ENCODE measurements around the gene SOX6.

SOX6 gene

DNA sequence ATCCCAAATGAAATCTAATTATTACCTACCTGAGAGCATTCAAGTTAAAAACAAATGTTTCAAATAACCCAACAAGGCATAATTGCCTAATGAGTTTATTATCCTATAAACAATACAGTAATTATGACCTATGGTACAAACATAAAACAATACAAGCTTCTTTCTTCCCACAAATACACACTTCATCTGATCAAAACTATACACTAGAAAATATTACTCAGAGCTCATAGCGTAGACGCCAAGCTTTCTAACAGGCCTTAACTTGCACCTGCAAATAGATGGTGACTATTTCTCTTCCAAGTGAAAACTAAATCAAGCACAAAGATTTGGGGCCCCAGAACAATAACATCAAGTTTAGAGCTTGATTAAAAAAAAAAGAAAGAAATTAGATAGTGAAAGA, 78.1 kb downstream of the SOX6 start:
- no peaks in the 10 kb centered on the region for H3F3A ChIP-seq (ENCODE audit: insufficient read depth, low read length)

DNA sequence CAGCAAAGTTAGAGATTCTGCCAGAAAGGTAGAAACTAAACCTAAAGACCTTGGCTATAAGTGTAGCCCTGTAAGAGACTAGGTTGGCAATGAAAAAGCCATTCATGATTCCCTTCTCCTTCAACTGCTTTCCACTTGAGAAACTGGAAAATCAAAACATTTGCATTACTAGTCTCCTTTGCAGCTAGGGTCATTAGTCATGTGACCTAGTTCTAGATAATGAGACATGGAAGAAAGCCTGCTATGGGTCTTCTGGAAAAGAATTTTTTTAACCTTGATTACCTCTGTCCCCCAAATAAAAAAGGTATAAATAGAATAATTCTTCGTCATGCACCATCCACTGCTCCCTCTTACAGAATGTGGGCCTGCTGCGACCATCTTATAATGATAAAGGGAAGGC, 80.1 kb downstream of the SOX6 start:
- no peak overlapping the region for H3K4me3 ChIP-seq (ENCODE audit: low read length)
- H3K9me2 ChIP-seq (replicated peaks; ENCODE audit: insufficient read depth, low read length) = no peaks in the 10 kb centered on the region
- H2AFZ ChIP-seq (ENCODE audit: low read length) = no peak overlapping the region
- no peaks in the 10 kb centered on the region for H3K79me2 ChIP-seq (ENCODE audit: low read length)
- no peaks in the 10 kb centered on the region for H4K20me1 ChIP-seq (ENCODE audit: insufficient read depth, low read length)
- H3F3A ChIP-seq (ENCODE audit: insufficient read depth, low read length) = no peaks in the 10 kb centered on the region
- no peaks in the 10 kb centered on the region for H3K27me3 ChIP-seq (replicated peaks; ENCODE audit: insufficient read depth, low read length)
- TF ChIP-seq EZH2 (optimal IDR thresholded peaks at IDR 0.05; ENCODE audit: low read depth, low read length) (no peak), EZH2phosphoT487 (IDR thresholded peaks at IDR 0.05; ENCODE audit: low read length) (no peak)
- TF ChIP-seq, protein P1, sequence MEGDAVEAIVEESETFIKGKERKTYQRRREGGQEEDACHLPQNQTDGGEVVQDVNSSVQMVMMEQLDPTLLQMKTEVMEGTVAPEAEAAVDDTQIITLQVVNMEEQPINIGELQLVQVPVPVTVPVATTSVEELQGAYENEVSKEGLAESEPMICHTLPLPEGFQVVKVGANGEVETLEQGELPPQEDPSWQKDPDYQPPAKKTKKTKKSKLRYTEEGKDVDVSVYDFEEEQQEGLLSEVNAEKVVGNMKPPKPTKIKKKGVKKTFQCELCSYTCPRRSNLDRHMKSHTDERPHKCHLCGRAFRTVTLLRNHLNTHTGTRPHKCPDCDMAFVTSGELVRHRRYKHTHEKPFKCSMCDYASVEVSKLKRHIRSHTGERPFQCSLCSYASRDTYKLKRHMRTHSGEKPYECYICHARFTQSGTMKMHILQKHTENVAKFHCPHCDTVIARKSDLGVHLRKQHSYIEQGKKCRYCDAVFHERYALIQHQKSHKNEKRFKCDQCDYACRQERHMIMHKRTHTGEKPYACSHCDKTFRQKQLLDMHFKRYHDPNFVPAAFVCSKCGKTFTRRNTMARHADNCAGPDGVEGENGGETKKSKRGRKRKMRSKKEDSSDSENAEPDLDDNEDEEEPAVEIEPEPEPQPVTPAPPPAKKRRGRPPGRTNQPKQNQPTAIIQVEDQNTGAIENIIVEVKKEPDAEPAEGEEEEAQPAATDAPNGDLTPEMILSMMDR (IDR thresholded peaks at IDR 0.05; ENCODE audit: low read length) = no peak
- no peaks in the 10 kb centered on the region for H3K4me1 ChIP-seq (ENCODE audit: low read length)
- no peaks in the 10 kb centered on the region for H3K9me3 ChIP-seq (replicated peaks; ENCODE audit: insufficient read depth, low read length)
- DNase-seq = no peak
- no peak overlapping the region for H3K9ac ChIP-seq (ENCODE audit: low read length)
- H3K36me3 ChIP-seq (replicated peaks; ENCODE audit: insufficient read depth, low read length) = no peaks in the 10 kb centered on the region
- no peak overlapping the region for H3K27ac ChIP-seq (ENCODE audit: low read length)
- no peak overlapping the region for H3K4me2 ChIP-seq (ENCODE audit: low read depth, low read length)

More for the DNA sequence above, 78.1 kb downstream of the SOX6 start:
- Histone ChIP-seq H3K36me3 (replicated peaks; ENCODE audit: insufficient read depth, low read length) (no peaks in the 10 kb centered on the region), H3K9me2 (replicated peaks; ENCODE audit: insufficient read depth, low read length) (no peaks in the 10 kb centered on the region), H2AFZ (ENCODE audit: low read length) (no peak overlapping the region), H3K27ac (ENCODE audit: low read length) (no peak overlapping the region), H4K20me1 (ENCODE audit: insufficient read depth, low read length) (no peaks in the 10 kb centered on the region), H3K4me2 (ENCODE audit: low read depth, low read length) (no peak overlapping the region), H3K4me1 (ENCODE audit: low read length) (no peaks in the 10 kb centered on the region), H3K9ac (ENCODE audit: low read length) (no peak overlapping the region), H3K27me3 (replicated peaks; ENCODE audit: insufficient read depth, low read length) (no peaks in the 10 kb centered on the region), H3K9me3 (replicated peaks; ENCODE audit: insufficient read depth, low read length) (no peaks in the 10 kb centered on the region), H3K4me3 (ENCODE audit: low read length) (no peak overlapping the region), H3K79me2 (ENCODE audit: low read length) (no peaks in the 10 kb centered on the region)
- TF ChIP-seq, protein P1 (IDR thresholded peaks at IDR 0.05; ENCODE audit: low read length) = no peak
- TF ChIP-seq EZH2phosphoT487 (IDR thresholded peaks at IDR 0.05; ENCODE audit: low read length) = no peak
- TF ChIP-seq EZH2 (optimal IDR thresholded peaks at IDR 0.05; ENCODE audit: low read depth, low read length) = no peak
- DNase-seq = no peak

DNA sequence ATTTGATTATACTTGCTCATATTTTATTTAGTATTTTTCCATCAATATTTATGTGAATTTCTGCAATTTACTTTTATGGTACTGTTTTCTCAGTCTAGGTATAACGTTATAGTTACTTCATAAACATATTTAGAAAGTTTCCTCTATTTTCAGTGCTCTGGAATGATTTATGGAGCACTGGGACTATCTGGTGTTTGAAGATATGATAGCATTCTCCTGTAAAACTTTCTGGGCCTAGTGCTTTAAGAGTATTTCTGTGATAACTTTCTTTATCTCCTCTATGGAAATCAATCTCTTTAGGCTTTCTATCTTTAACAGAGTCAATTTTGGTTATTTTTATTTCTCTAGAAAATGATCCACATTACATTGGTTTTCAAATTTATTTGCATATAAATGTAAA, 85.1 kb downstream of the SOX6 start:
- Histone ChIP-seq H3F3A (ENCODE audit: insufficient read depth, low read length) (no peaks in the 10 kb centered on the region), H3K27ac (ENCODE audit: low read length) (no peak overlapping the region), H3K36me3 (replicated peaks; ENCODE audit: insufficient read depth, low read length) (no peaks in the 10 kb centered on the region), H2AFZ (ENCODE audit: low read length) (no peak overlapping the region), H3K9me3 (replicated peaks; ENCODE audit: insufficient read depth, low read length) (no peaks in the 10 kb centered on the region), H3K4me3 (ENCODE audit: low read length) (no peak overlapping the region), H3K4me1 (ENCODE audit: low read length) (no peaks in the 10 kb centered on the region), H3K4me2 (ENCODE audit: low read depth, low read length) (no peak overlapping the region), H4K20me1 (ENCODE audit: insufficient read depth, low read length) (no peaks in the 10 kb centered on the region), H3K9me2 (replicated peaks; ENCODE audit: insufficient read depth, low read length) (no peaks in the 10 kb centered on the region), H3K27me3 (replicated peaks; ENCODE audit: insufficient read depth, low read length) (no peaks in the 10 kb centered on the region), H3K79me2 (ENCODE audit: low read length) (no peaks in the 10 kb centered on the region), H3K9ac (ENCODE audit: low read length) (no peak overlapping the region)
- no peak for DNase-seq
- TF ChIP-seq, protein P1 (IDR thresholded peaks at IDR 0.05; ENCODE audit: low read length) = no peak
- TF ChIP-seq EZH2 (optimal IDR thresholded peaks at IDR 0.05; ENCODE audit: low read depth, low read length) = no peak
- TF ChIP-seq EZH2phosphoT487 (IDR thresholded peaks at IDR 0.05; ENCODE audit: low read length) = no peak

All from MM.1S (cell line).